Natural killer cell (primary cell): ENCODE data around the gene PF4V1. TPM values are rescaled to one million over a fixed set of nuclear protein-coding genes. Genes with fewer than 3 reads are reported as not detected.

Experiments used
- ATAC-seq, 3 donors: fragments of 150-1000 bp in 2 of 3; fragments of 200-7000 bp in 1 of 3; cut with Tn5 transposase; 1 replicate in 1 of 3; 2 replicates in 2 of 3; pipeline ENCODE4 v1.10.0; 2021; ENCODE audit warnings: mild to moderate bottlenecking in 2 of 3, moderate library complexity in 2 of 3
- DNase-seq, 2 donors: peaks; one replicate each; pipeline versions ENCODE4 v3.0.0 to v3.0.0-alpha.2; 2013 to 2021; ENCODE audit warnings: mixed read lengths in 1 of 2
- H3K27ac ChIP-seq: one replicate; pipeline ENCODE4 v1.5.1; 2013; ENCODE audit warnings: mild to moderate bottlenecking, low read length
- H3K27me3 ChIP-seq: one replicate; pipeline ENCODE4 v1.6.1; 2013; ENCODE audit warnings: low read length; ENCODE audit not compliant: control insufficient read depth, insufficient read depth
- H3K36me3 ChIP-seq: one replicate; pipeline ENCODE4 v1.6.1; 2013; ENCODE audit warnings: low read length; ENCODE audit not compliant: control insufficient read depth, insufficient read depth
- H3K4me1 ChIP-seq: one replicate; pipeline ENCODE4 v1.6.1; 2013; ENCODE audit warnings: low read length; ENCODE audit not compliant: control insufficient read depth, insufficient read depth
- H3K4me3 ChIP-seq: one replicate; pipeline ENCODE4 v1.5.1; 2013; ENCODE audit warnings: low read length
- H3K9me3 ChIP-seq: one replicate; pipeline ENCODE4 v1.6.1; 2013; ENCODE audit warnings: low read length; ENCODE audit not compliant: control insufficient read depth, insufficient read depth
- H3K27ac Mint-ChIP-seq, 2 donors: one replicate each; pipeline ENCODE4 v1.8.0; 2022; ENCODE audit warnings: mild to moderate bottlenecking in 2 of 2, mixed read lengths in 2 of 2, moderate library complexity in 1 of 2
- H3K27me3 Mint-ChIP-seq, 2 donors: one replicate each; pipeline ENCODE4 v1.8.0; 2022; ENCODE audit warnings: low read depth in 2 of 2, mixed read lengths in 2 of 2
- H3K36me3 Mint-ChIP-seq: one replicate; pipeline ENCODE4 v1.8.0; 2022; ENCODE audit warnings: mixed read lengths
- H3K4me1 Mint-ChIP-seq, 2 donors: one replicate each; pipeline ENCODE4 v1.8.0; 2022; ENCODE audit warnings: mixed read lengths in 2 of 2
- H3K4me3 Mint-ChIP-seq: one replicate; pipeline ENCODE4 v1.8.0; 2022; ENCODE audit warnings: mild to moderate bottlenecking, moderate library complexity, mixed read lengths
- H3K9me3 Mint-ChIP-seq, 2 donors: one replicate each; pipeline ENCODE4 v1.8.0; 2022; ENCODE audit warnings: mixed read lengths in 2 of 2
- WGBS: methylation state at CpG from one replicate; pipeline ENCODE4 v1.1.7; 2013; ENCODE audit warnings: missing lambda C conversion rate; ENCODE audit not compliant: insufficient coverage; 5-methylcytosine and 5-hydroxymethylcytosine counted together
- intact Hi-C: fragments of 100-400 bp; cut with micrococcal nuclease; formaldehyde crosslinking; loops from one replicate; pipeline ENCODE4 v1.14.2; 2022
- total RNA-seq, 4 donors: library from RNA; stranded (reverse); fragments of 120-200 nt in 1 of 4; gene quantifications; one replicate each; pipeline versions ENCODE4 v1.2.3 to v1.2.4, GENCODE V29; 2013 to 2022
- TF ChIP-seq, protein P1 (sequence below): fragments of 200-600 bp; IDR thresholded peaks from one replicate; pipeline ENCODE4 v1.8.0; 2022; ENCODE audit warnings: antibody characterized with exemption

PF4V1 gene
- total RNA-seq, 3 donors from 2014 or later (not counting 1 experiment from before 2014, with no cell fraction given), result 3.3 to 14.9 TPM; not detected in 1

DNA sequence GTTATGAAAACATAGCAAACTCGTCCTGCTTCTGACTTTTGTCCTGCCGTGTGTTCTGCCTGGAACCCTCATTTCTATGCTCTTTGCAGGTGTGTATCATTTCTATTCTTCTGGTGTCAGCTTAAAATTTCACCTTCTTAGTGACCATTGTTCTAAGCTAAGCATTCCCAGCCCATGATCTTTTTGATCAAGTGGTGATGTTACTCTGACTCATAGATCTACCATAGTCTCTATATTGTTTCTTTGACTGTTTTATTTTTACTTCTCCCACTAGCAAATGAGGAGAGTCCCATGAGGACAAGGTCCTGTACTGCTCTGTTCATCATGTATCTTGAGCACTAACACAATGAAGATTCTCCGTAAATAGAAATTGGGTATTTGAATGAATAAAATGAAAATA is 30.7 kb upstream of the PF4V1 start:
- H3K36me3 Mint-ChIP-seq, result no peaks in the 10 kb centered on the region
- H3K4me3 ChIP-seq, result no peak overlapping the region
- H3K27ac ChIP-seq, result no peak overlapping the region
- no peak for ATAC-seq
- intact Hi-C loops, result no loop called here
- H3K9me3 Mint-ChIP-seq, result peaks cover 8 to 16% of the 10 kb centered on the region in 2 donors
- H3K4me1 ChIP-seq, result no peaks in the 10 kb centered on the region
- no peak for DNase-seq
- WGBS, result 85% methylated on average over 3 of the region's 3 CpGs
- H3K4me1 Mint-ChIP-seq, result no peaks in the 10 kb centered on the region
- no peaks in the 10 kb centered on the region for H3K36me3 ChIP-seq
- H3K27me3 Mint-ChIP-seq, result no peaks in the 10 kb centered on the region
- no peak overlapping the region for H3K4me3 Mint-ChIP-seq
- TF ChIP-seq, protein P1, sequence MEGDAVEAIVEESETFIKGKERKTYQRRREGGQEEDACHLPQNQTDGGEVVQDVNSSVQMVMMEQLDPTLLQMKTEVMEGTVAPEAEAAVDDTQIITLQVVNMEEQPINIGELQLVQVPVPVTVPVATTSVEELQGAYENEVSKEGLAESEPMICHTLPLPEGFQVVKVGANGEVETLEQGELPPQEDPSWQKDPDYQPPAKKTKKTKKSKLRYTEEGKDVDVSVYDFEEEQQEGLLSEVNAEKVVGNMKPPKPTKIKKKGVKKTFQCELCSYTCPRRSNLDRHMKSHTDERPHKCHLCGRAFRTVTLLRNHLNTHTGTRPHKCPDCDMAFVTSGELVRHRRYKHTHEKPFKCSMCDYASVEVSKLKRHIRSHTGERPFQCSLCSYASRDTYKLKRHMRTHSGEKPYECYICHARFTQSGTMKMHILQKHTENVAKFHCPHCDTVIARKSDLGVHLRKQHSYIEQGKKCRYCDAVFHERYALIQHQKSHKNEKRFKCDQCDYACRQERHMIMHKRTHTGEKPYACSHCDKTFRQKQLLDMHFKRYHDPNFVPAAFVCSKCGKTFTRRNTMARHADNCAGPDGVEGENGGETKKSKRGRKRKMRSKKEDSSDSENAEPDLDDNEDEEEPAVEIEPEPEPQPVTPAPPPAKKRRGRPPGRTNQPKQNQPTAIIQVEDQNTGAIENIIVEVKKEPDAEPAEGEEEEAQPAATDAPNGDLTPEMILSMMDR, result no peak
- H3K9me3 ChIP-seq, result no peaks in the 10 kb centered on the region
- no peak overlapping the region for H3K27ac Mint-ChIP-seq
- H3K27me3 ChIP-seq, result no peaks in the 10 kb centered on the region

DNA sequence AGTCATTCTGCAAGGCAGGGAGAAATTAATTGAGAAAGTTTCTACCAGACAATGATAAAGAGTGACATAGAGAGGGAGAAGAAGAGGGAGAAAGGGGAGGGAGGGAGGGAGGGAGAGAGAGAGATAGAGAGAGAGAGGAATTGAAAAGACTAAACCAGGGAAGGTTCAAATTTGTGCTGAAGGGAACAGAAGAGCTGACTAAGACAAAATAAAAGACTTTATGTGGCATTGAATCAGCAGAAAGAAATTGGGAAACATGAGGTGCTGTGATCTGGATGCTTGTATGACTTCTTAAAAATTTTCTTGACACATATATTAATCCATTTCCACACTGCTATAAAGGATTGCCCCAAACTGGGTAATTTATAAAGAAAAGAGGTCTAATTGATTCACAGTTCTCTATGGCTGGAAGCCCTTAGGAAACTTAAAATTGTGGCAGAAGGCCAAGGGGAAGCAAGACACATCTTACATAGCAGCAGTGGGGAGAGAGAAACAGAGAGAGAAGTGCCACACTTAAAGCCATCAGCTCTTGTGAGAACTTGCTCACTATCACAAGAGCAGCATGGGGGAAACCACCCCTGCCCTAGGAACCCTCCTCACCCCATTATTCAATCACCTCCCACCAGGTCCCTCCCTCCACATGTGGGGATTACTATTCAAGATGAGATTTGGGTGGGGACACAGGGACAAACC is 30.1 kb upstream of the PF4V1 start:
- no peak overlapping the region for H3K27ac Mint-ChIP-seq
- intact Hi-C loops, result no loop called here
- no peak for DNase-seq

GRCh38 chr4:73823760-73824159 is 29.3 kb upstream of the PF4V1 start:
- intact Hi-C loops, result no loop called here
- no peaks in the 10 kb centered on the region for H3K27me3 Mint-ChIP-seq

More for the DNA sequence above, 30.1 kb upstream of the PF4V1 start:
- Histone ChIP-seq H3K4me1 (no peaks in the 10 kb centered on the region), H3K4me3 (no peak overlapping the region), H3K27me3 (no peaks in the 10 kb centered on the region), H3K9me3 (no peaks in the 10 kb centered on the region), H3K36me3 (no peaks in the 10 kb centered on the region), H3K27ac (no peak overlapping the region)
- no peaks in the 10 kb centered on the region for H3K36me3 Mint-ChIP-seq
- peaks cover 8 to 14% of the 10 kb centered on the region in 2 donors for H3K9me3 Mint-ChIP-seq
- no peaks in the 10 kb centered on the region for H3K27me3 Mint-ChIP-seq
- no peak overlapping the region for H3K4me3 Mint-ChIP-seq
- TF ChIP-seq, protein P1, result no peak
- H3K4me1 Mint-ChIP-seq, result no peaks in the 10 kb centered on the region
- no peak for ATAC-seq

More at GRCh38 chr4:73823760-73824159, 29.3 kb upstream of the PF4V1 start:
- no peak overlapping the region for H3K4me3 Mint-ChIP-seq
- TF ChIP-seq, protein P1, result no peak
- no peaks in the 10 kb centered on the region for H3K36me3 Mint-ChIP-seq
- peaks cover 8 to 14% of the 10 kb centered on the region in 2 donors for H3K9me3 Mint-ChIP-seq
- Histone ChIP-seq H3K27ac (no peak overlapping the region), H3K4me3 (no peak overlapping the region), H3K27me3 (no peaks in the 10 kb centered on the region), H3K4me1 (no peaks in the 10 kb centered on the region), H3K9me3 (no peaks in the 10 kb centered on the region), H3K36me3 (no peaks in the 10 kb centered on the region)
- DNase-seq, result no peak
- no peak for ATAC-seq
- no peaks in the 10 kb centered on the region for H3K4me1 Mint-ChIP-seq
- H3K27ac Mint-ChIP-seq, result no peak overlapping the region
